Measurements from ENCODE around the gene TNS1.

TNS1 gene

DNA sequence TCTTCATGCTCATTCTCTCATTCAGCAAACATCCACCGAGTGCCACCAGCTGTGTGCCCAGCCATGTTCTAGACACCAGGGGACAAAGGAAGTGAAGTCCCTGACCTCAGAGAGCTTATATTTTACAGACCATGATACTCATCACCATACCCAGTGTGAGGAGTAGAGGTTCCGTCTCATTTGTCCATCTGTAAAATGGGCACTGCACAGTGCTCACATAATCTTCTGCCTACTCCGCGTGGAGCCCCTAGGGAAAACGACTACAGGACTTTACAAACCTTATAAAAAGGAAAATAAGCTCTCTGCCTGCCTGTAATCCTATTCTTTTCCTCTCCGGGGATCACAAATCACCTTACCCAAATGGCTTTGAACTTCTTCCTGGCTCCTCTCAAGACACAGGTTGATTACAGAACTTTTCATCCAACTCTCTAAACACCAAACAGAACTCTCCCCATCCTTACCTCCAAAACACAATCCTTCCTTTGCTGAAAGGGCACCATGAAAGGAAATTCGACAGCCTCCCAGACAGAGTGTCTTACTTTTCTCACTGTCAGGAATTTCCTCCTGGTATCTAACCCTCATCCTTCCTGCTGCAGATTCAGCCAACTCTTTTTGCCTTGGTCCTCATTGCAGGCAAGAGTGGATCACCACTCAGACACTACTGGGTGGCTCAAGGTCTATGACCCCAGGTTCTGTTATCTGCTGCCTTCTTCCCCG, 99.5 kb downstream of the TNS1 start:
- H3K4me1 ChIP-seq (ENCODE audit: control insufficient read depth, insufficient read depth, low read length) = peaks cover 2% of the 10 kb centered on the region
- no peaks in the 10 kb centered on the region for H3K36me3 ChIP-seq (ENCODE audit: control insufficient read depth, insufficient read depth, low read length)
- no peak overlapping the region for H3K9ac ChIP-seq (ENCODE audit: low read depth, low read length)
- H3K27me3 ChIP-seq (ENCODE audit: control insufficient read depth, insufficient read depth, low read length) = no peaks in the 10 kb centered on the region
- no peaks in the 10 kb centered on the region for H3K9me3 ChIP-seq (ENCODE audit: control insufficient read depth, insufficient read depth, low read length)
- no peak overlapping the region for H3K4me3 ChIP-seq (ENCODE audit: low read depth, low read length)

DNA sequence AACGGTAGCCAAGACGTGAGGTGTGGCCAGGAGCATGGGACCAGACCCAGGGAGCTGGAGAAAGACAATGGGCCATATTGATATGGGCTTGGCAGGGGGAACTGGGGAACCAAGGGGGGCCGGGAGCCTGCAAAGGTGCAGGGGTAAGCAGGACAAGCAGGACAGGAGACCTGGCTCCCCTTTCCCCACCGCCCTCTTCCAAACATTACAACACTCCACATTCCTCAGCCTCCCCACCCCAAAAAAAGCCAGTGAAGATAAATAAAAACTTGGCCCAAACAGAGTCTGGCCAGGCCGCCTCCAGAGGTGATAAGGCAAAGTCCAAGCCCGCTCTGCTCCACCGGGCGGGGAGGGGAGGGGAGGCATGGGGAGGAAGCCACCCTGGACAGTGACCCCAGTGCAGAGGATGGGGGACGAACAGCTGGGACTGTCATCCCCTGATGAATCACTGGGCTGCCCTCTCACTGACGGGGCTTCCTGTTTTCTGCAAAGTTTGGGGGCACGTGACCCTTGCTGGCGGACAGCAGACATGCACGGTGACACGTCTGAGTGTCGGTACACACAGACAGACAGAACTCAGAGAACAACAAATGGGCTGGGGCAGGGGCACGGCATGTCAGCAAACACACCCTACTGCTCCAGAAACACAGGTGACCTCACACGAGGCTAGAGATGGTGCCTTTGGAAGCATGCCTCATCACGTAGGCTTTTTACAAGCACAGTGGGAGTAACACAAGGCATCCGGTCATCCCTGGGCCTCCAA, 100.2 kb downstream of the TNS1 start:
- H3K27me3 ChIP-seq (ENCODE audit: control insufficient read depth, insufficient read depth, low read length) = no peaks in the 10 kb centered on the region
- peaks cover 2% of the 10 kb centered on the region for H3K4me1 ChIP-seq (ENCODE audit: control insufficient read depth, insufficient read depth, low read length)
- no peak overlapping the region for H3K9ac ChIP-seq (ENCODE audit: low read depth, low read length)
- H3K4me3 ChIP-seq (ENCODE audit: low read depth, low read length) = no peak overlapping the region
- no peaks in the 10 kb centered on the region for H3K9me3 ChIP-seq (ENCODE audit: control insufficient read depth, insufficient read depth, low read length)
- no peaks in the 10 kb centered on the region for H3K36me3 ChIP-seq (ENCODE audit: control insufficient read depth, insufficient read depth, low read length)

DNA sequence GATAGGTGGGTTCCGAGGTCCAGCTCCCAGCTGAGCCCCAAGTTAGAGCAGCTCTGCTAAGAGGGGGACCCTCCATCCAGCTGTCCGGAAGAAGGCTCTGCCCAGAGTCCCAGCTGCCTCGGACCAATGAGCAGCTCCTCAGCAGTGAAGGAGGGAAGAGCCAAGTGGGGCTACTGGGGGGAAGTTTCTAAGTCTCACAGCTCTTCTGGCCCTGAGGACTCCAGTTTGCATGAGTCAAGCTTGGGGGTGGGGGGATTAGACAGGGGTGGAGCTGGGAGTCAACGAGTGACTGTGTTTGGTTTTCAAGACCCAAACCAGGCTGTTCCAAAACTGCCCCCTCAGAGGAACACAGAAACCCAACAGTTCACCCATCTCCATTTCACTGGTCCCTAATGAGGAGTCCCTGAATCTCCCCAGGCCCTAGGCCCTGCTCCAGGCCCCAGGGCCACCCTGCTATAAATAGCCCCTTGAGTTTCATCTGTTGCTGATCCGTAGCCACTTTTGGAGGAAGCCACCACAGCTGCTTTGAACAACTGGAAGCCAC, 100.9 kb downstream of the TNS1 start:
- H3K9me3 ChIP-seq (ENCODE audit: control insufficient read depth, insufficient read depth, low read length) = no peaks in the 10 kb centered on the region
- no peaks in the 10 kb centered on the region for H3K27me3 ChIP-seq (ENCODE audit: control insufficient read depth, insufficient read depth, low read length)
- H3K9ac ChIP-seq (ENCODE audit: low read depth, low read length) = no peak overlapping the region
- peaks cover 2% of the 10 kb centered on the region for H3K4me1 ChIP-seq (ENCODE audit: control insufficient read depth, insufficient read depth, low read length)
- no peak overlapping the region for H3K4me3 ChIP-seq (ENCODE audit: low read depth, low read length)
- H3K36me3 ChIP-seq (ENCODE audit: control insufficient read depth, insufficient read depth, low read length) = no peaks in the 10 kb centered on the region

DNA sequence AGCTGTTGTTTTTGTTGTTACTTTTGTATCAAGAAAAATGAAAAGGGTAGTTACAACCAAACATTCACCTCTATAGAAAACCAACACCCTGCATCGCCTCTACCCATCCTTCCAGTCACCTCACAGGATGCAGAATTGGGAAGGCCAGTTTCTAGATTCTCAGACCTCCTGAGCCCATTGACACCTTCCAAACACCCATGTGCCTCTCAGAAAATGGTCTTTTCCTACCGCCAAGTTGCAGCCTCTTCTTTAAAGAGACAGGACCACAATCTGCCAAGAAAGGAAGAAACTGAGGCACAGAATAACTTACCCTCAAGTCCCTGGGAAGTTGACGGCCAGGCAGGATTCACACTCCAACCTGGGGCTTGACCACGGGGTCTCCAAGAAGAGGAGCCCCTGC, 101.4 kb downstream of the TNS1 start:
- no peaks in the 10 kb centered on the region for H3K36me3 ChIP-seq (ENCODE audit: control insufficient read depth, insufficient read depth, low read length)
- peaks cover 2% of the 10 kb centered on the region for H3K4me1 ChIP-seq (ENCODE audit: control insufficient read depth, insufficient read depth, low read length)
- H3K27me3 ChIP-seq (ENCODE audit: control insufficient read depth, insufficient read depth, low read length) = no peaks in the 10 kb centered on the region
- H3K4me3 ChIP-seq (ENCODE audit: low read depth, low read length) = no peak overlapping the region
- no peaks in the 10 kb centered on the region for H3K9me3 ChIP-seq (ENCODE audit: control insufficient read depth, insufficient read depth, low read length)
- H3K9ac ChIP-seq (ENCODE audit: low read depth, low read length) = no peak overlapping the region

GRCh38 chr2:217900780-217901360, 101.9 kb downstream of the TNS1 start:
- Histone ChIP-seq H3K9ac (ENCODE audit: low read depth, low read length) (no peak overlapping the region), H3K27me3 (ENCODE audit: control insufficient read depth, insufficient read depth, low read length) (no peaks in the 10 kb centered on the region), H3K4me3 (ENCODE audit: low read depth, low read length) (no peak overlapping the region), H3K36me3 (ENCODE audit: control insufficient read depth, insufficient read depth, low read length) (no peaks in the 10 kb centered on the region), H3K9me3 (ENCODE audit: control insufficient read depth, insufficient read depth, low read length) (no peaks in the 10 kb centered on the region), H3K4me1 (ENCODE audit: control insufficient read depth, insufficient read depth, low read length) (peaks cover 2% of the 10 kb centered on the region)

- Histone ChIP-seq H3K9me3 (ENCODE audit: control insufficient read depth, insufficient read depth, low read length) (no peaks in the 10 kb centered on the region), H3K9ac (ENCODE audit: low read depth, low read length) (no peak overlapping the region), H3K27me3 (ENCODE audit: control insufficient read depth, insufficient read depth, low read length) (no peaks in the 10 kb centered on the region), H3K36me3 (ENCODE audit: control insufficient read depth, insufficient read depth, low read length) (no peaks in the 10 kb centered on the region), H3K4me3 (ENCODE audit: low read depth, low read length) (no peak overlapping the region), H3K4me1 (ENCODE audit: control insufficient read depth, insufficient read depth, low read length) (peaks cover 2% of the 10 kb centered on the region)
Measured at GRCh38 chr2:217900010-217900779, 102.6 kb downstream of the TNS1 start.

- H3K27me3 ChIP-seq (ENCODE audit: control insufficient read depth, insufficient read depth, low read length) = no peaks in the 10 kb centered on the region
- no peak overlapping the region for H3K4me3 ChIP-seq (ENCODE audit: low read depth, low read length)
- H3K9ac ChIP-seq (ENCODE audit: low read depth, low read length) = no peak overlapping the region
- H3K4me1 ChIP-seq (ENCODE audit: control insufficient read depth, insufficient read depth, low read length) = peaks cover 2% of the 10 kb centered on the region
- no peaks in the 10 kb centered on the region for H3K9me3 ChIP-seq (ENCODE audit: control insufficient read depth, insufficient read depth, low read length)
- no peaks in the 10 kb centered on the region for H3K36me3 ChIP-seq (ENCODE audit: control insufficient read depth, insufficient read depth, low read length)
Measured at GRCh38 chr2:217899231-217900009, 103.4 kb downstream of the TNS1 start.

GRCh38 chr2:217897816-217898806, 104.7 kb downstream of the TNS1 start:
- Histone ChIP-seq H3K4me1 (ENCODE audit: control insufficient read depth, insufficient read depth, low read length) (peaks cover 2% of the 10 kb centered on the region), H3K36me3 (ENCODE audit: control insufficient read depth, insufficient read depth, low read length) (no peaks in the 10 kb centered on the region), H3K4me3 (ENCODE audit: low read depth, low read length) (no peak overlapping the region), H3K9ac (ENCODE audit: low read depth, low read length) (no peak overlapping the region), H3K27me3 (ENCODE audit: control insufficient read depth, insufficient read depth, low read length) (no peaks in the 10 kb centered on the region), H3K9me3 (ENCODE audit: control insufficient read depth, insufficient read depth, low read length) (no peaks in the 10 kb centered on the region)

GRCh38 chr2:217897091-217897715, 105.6 kb downstream of the TNS1 start:
- no peaks in the 10 kb centered on the region for H3K36me3 ChIP-seq (ENCODE audit: control insufficient read depth, insufficient read depth, low read length)
- H3K9ac ChIP-seq (ENCODE audit: low read depth, low read length) = no peak overlapping the region
- H3K27me3 ChIP-seq (ENCODE audit: control insufficient read depth, insufficient read depth, low read length) = no peaks in the 10 kb centered on the region
- H3K4me1 ChIP-seq (ENCODE audit: control insufficient read depth, insufficient read depth, low read length) = peaks cover 2% of the 10 kb centered on the region
- no peaks in the 10 kb centered on the region for H3K9me3 ChIP-seq (ENCODE audit: control insufficient read depth, insufficient read depth, low read length)
- H3K4me3 ChIP-seq (ENCODE audit: low read depth, low read length) = no peak overlapping the region

All from iPS-15b (cell line).